ENCODE measurements around the gene SH3GL2. TPM values are rescaled to one million over a fixed set of nuclear protein-coding genes. Genes with fewer than 3 reads are reported as not detected.

SH3GL2 gene
- 0.33 and 0.63 TPM in 2 replicates for total RNA-seq

GRCh38 chr9:17578911-17579793 lies at the start of gene SH3GL2:
Gene SH3GL2 (plus strand): TSS chr9:17579066.

Measured in mesangial cell (primary cell).